Measurements from ENCODE around the gene PRKG1. TPM values are rescaled to one million over a fixed set of nuclear protein-coding genes. Genes with fewer than 3 reads are reported as not detected.

Gene PRKG1
- polyA plus RNA-seq, 1 donor (not counting 4 experiments of a cell fraction or from before 2014, with no cell fraction given) = 0.24 TPM

DNA sequence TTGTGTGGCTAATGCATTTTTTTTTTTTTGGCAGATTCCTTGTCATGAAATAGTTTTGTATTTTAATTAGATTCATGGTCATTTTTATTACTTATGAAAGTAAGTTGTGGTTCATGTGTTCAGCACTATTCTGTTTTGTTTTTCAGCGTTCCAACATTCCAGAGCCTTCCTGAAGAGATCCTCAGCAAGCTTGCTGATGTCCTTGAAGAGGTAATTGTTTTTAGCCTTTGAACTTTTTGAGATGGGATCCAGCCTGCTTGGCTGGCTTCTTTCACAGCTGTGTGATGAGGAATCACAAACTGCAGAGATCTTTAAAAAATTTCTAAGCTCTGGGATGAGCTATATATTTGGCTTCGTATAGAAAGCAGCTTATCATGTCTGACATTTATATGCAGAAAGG is 833.1 kb downstream of the PRKG1 start:
- TF ChIP-seq CTCF (optimal IDR thresholded peaks at IDR 0.05 in 1 of 3, IDR thresholded peaks at IDR 0.05 in 1 of 3, conservative IDR thresholded peaks at IDR 0.05 in 1 of 3; ENCODE audit: extremely low read depth in 1 of 3, insufficient read depth in 2 of 3, low read length in 3 of 3) (no peak), EZH2 (IDR thresholded peaks at IDR 0.05; ENCODE audit: low read length) (no peak)
- Histone ChIP-seq H3K9me1 (ENCODE audit: control insufficient read depth, extremely low read depth, insufficient read depth, low read length) (no peaks in the 10 kb centered on the region), H3K27me3 (ENCODE audit: control insufficient read depth, extremely low read depth, insufficient read depth, low read length) (no peaks in the 10 kb centered on the region), H3K9me3 (ENCODE audit: control insufficient read depth, low read depth, low read length) (no peaks in the 10 kb centered on the region), H3K4me2 (ENCODE audit: control insufficient read depth, extremely low read depth, insufficient read depth, low read depth, low read length) (no peak overlapping the region), H3K4me3 (ENCODE audit: control insufficient read depth in 2 of 3, extremely low read depth in 1 of 3, insufficient read depth in 2 of 3, low read depth in 1 of 3, low read length in 3 of 3) (no peak overlapping the region), H3K36me3 (ENCODE audit: control insufficient read depth in 2 of 2, extremely low read depth in 1 of 2, insufficient read depth in 2 of 2, low read length in 2 of 2) (no peaks in the 10 kb centered on the region), H3K4me1 (ENCODE audit: control insufficient read depth, extremely low read depth, insufficient read depth, low read length) (no peaks in the 10 kb centered on the region), H2AFZ (ENCODE audit: control insufficient read depth, low read length) (no peak overlapping the region), H3K9ac (ENCODE audit: control insufficient read depth, extremely low read depth, insufficient read depth, low read length) (no peak overlapping the region), H4K20me1 (ENCODE audit: control insufficient read depth, extremely low read depth, insufficient read depth, low read length) (no peaks in the 10 kb centered on the region), H3K27ac (ENCODE audit: control insufficient read depth, insufficient read depth, low read length) (no peak overlapping the region), H3K79me2 (ENCODE audit: control insufficient read depth, insufficient read depth, low read length) (no peaks in the 10 kb centered on the region)
- dilution Hi-C loops (cut with MboI; ENCODE audit: extremely low pct_ligation_motif_present, low sequenced_read_pairs) = no loop called here
- DNase-seq (ENCODE audit: low read depth, low spot score) (no peak), FAIRE-seq (no peak)

DNA sequence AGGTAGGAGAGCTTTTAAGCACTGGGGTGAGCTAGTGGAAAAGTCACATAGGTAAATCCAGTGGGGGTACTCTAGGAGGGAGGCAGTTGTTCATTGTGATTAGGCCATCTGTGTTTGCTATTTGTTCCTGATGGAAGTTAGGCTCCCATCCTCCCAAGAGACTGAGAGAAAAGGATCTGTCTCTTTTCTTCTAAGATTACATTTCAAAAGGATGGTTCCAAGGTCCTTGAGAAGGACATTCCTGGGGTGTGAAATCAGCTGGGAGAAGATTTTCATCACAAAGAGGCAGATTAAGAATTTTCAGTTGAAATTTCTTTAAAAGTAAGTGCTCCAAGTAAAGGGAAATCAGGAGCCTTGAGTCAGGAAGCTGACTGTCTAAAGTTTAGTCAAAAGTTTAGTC is 835.9 kb downstream of the PRKG1 start:
- TF ChIP-seq EZH2 (IDR thresholded peaks at IDR 0.05; ENCODE audit: low read length) (no peak), CTCF (optimal IDR thresholded peaks at IDR 0.05 in 1 of 3, IDR thresholded peaks at IDR 0.05 in 1 of 3, conservative IDR thresholded peaks at IDR 0.05 in 1 of 3; ENCODE audit: extremely low read depth in 1 of 3, insufficient read depth in 2 of 3, low read length in 3 of 3) (no peak)
- H2AFZ ChIP-seq (ENCODE audit: control insufficient read depth, low read length) = no peak overlapping the region
- H3K9me1 ChIP-seq (ENCODE audit: control insufficient read depth, extremely low read depth, insufficient read depth, low read length) = no peaks in the 10 kb centered on the region
- no peaks in the 10 kb centered on the region for H4K20me1 ChIP-seq (ENCODE audit: control insufficient read depth, extremely low read depth, insufficient read depth, low read length)
- no peak overlapping the region for H3K9ac ChIP-seq (ENCODE audit: control insufficient read depth, extremely low read depth, insufficient read depth, low read length)
- no peaks in the 10 kb centered on the region for H3K79me2 ChIP-seq (ENCODE audit: control insufficient read depth, insufficient read depth, low read length)
- no peaks in the 10 kb centered on the region for H3K36me3 ChIP-seq (ENCODE audit: control insufficient read depth in 2 of 2, extremely low read depth in 1 of 2, insufficient read depth in 2 of 2, low read length in 2 of 2)
- H3K9me3 ChIP-seq (ENCODE audit: control insufficient read depth, low read depth, low read length) = no peaks in the 10 kb centered on the region
- H3K4me1 ChIP-seq (ENCODE audit: control insufficient read depth, extremely low read depth, insufficient read depth, low read length) = no peaks in the 10 kb centered on the region
- no peak overlapping the region for H3K27ac ChIP-seq (ENCODE audit: control insufficient read depth, insufficient read depth, low read length)
- DNase-seq (ENCODE audit: low read depth, low spot score) (no peak), FAIRE-seq (no peak)
- dilution Hi-C loops (cut with MboI; ENCODE audit: extremely low pct_ligation_motif_present, low sequenced_read_pairs) = no loop called here
- H3K4me2 ChIP-seq (ENCODE audit: control insufficient read depth, extremely low read depth, insufficient read depth, low read depth, low read length) = no peak overlapping the region
- H3K4me3 ChIP-seq (ENCODE audit: control insufficient read depth in 2 of 3, extremely low read depth in 1 of 3, insufficient read depth in 2 of 3, low read depth in 1 of 3, low read length in 3 of 3) = no peak overlapping the region
- H3K27me3 ChIP-seq (ENCODE audit: control insufficient read depth, extremely low read depth, insufficient read depth, low read length) = no peaks in the 10 kb centered on the region

Measured in keratinocyte (primary cell).